SH-SY5Y (cell line): Measurements from ENCODE around the gene KCNJ13.

Experiments used
- GATA2 ChIP-seq: IDR thresholded peaks from 2 replicates; pipeline ENCODE4 v1.6.1; 2011; ENCODE audit warnings: mild to moderate bottlenecking, low read depth, low read length
- GATA3 ChIP-seq: IDR thresholded peaks from 2 replicates; pipeline ENCODE4 v1.6.1; 2011; ENCODE audit warnings: low read depth, mild to moderate bottlenecking, low read length, moderate library complexity

KCNJ13 gene

DNA sequence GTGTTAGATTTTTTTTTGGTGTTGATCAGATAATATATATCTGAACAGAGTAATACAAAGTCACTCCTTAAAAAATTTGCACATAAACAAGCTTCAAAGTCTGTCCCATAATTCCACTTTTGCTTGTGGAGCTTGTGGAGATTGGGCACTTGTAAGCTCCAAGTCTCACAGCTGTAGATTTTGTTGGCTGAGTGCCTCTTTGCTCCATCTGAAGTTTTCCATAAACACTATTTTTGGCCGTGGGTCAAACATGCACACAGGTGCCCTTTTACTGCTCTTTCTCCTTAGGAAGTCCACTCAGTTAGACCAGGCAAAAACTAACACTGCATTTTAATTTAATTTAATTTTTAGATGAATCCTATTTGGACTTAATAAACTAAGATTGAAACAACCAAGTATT lies 3.6 kb upstream of the KCNJ13 start:
- no peak for TF ChIP-seq GATA3
- TF ChIP-seq GATA2 = no peak

DNA sequence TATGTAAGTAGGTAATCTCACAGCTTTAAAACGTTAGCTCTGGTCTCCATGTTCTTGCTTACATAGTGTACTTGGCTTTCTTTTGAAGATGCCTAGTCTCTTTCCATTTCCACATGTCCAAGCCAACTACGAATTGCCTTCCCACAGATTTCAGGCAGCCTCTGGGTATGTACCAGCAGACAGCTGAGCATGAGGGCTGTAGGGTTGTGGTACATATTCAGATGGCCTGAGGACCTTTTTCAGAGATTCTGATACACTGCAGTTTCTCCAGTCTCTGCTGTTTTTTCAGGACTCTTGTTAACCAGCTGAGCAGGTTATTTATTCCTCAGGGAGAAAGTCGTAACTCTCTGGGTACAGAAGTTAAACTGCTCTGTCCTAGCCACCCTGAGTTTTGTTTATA lies 3.1 kb upstream of the KCNJ13 start:
- no peak for TF ChIP-seq GATA2
- TF ChIP-seq GATA3 = no peak

DNA sequence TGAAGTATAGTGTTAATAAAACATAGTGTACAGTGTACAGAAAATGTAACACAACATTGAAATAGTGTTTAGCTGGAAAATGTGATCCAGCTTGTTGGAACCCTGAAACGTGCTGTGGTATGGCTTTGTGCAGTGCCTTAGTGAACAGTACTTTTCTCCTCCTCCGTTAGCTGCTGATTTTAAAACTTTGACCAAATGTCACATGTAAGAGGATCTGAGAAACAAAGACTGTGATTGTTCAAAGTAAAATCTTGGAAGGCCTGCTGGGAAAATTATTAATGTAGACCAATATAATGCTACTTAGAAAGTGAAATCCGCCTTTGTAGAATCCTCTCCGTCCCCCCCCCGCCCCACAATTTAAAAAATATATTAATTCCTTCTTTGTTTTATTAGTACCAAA lies 911 bp upstream of the KCNJ13 start:
- TF ChIP-seq GATA3 (no peak), GATA2 (no peak)

DNA sequence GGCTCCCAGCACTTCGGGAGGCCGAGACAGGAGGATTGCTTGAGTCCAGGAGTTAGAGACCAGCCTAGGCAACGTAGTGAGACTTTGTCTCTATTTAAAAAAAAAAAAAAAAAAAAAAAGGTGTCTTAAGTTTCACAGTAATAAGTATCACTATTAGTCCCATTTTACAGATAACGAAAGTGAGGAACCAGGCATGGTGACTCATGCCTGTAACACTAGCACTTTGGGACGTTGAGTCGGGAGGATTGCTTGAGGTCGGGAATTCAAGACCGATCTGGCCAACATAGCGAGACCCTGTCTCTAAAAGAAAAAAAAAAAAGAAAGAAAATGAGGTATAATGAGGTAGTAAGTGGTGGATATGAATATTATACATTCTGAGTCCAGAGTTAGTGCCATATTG lies 2.5 kb downstream of the KCNJ13 start:
- TF ChIP-seq GATA3 (no peak), GATA2 (no peak)

DNA sequence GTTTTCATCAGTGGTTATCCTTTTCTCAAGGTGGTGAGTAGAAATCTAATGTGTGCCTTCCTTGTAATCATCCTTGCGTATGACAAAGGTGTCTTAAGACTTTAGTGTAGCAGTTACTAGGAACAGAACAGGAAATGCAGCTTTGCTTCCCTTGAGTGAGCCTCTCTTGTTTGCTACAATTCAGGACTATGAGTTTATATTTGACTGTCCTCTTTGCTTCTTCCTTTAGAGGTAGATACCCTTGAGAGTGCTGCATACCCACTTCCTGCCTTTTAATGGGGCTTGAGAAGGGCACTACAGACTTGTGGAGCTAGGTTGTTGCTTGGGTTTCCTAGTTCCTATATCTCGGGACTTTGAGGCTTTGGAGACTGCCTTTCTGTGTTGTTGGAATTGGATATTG lies 3.8 kb downstream of the KCNJ13 start:
- no peak for TF ChIP-seq GATA3
- no peak for TF ChIP-seq GATA2

DNA sequence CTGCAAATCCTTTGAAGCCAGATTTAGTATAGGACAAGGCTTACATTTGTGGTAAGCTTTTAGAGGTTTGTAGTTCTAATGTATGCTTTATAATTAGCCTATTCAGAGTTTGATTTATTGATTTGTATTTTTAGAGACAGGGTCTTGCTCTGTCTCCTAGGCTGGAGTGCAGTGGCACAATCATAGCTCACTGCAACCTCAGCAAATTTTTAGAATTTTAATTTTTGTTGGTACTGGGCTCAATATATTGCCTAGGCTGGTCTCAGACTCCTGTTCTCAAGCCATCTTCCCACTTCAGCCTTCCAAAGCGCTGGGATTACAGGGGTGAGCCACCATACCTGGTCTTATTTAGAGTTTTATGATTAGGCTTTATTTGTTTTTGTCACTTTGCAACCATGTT lies 4.5 kb downstream of the KCNJ13 start:
- TF ChIP-seq GATA2 (no peak), GATA3 (no peak)

DNA sequence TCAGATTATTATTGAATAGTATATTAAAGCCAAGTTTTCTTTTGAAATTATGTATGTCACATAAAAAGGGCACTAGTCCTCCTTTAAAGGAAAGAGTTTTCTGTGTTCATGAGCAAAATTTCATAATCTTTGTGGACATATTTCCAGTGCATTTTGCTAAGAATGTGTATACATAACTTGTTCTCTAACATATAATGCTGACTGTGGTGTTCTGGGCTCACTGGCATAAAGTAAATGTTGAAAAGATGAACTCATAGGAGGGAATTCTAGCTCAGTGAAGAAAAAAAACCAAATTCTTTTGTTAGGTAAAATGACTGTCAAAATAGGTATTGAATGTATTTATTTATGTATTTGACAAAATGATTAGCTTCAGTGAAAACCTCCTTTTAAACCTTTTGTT lies 6.2 kb downstream of the KCNJ13 start:
- no peak for TF ChIP-seq GATA3
- TF ChIP-seq GATA2 = no peak

DNA sequence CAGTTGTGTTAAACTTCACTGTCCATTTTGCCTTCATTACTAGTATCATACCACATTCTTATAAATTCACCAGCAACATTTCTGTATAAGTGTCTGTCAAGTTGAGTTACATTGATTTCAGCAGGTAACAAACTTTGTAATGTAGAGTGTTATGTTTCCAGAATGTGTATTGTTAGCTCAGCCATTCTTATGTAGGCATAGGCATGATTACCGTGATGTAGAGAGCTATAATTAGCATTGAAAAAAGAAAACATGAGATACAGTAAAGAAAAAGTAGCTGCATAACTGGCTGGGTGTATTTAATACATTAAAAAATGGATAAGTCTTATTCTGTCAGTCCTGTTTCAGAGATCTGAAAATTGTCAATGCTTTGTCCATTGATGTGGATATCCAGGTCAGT lies 8.5 kb downstream of the KCNJ13 start:
- TF ChIP-seq GATA2 = no peak
- no peak for TF ChIP-seq GATA3

DNA sequence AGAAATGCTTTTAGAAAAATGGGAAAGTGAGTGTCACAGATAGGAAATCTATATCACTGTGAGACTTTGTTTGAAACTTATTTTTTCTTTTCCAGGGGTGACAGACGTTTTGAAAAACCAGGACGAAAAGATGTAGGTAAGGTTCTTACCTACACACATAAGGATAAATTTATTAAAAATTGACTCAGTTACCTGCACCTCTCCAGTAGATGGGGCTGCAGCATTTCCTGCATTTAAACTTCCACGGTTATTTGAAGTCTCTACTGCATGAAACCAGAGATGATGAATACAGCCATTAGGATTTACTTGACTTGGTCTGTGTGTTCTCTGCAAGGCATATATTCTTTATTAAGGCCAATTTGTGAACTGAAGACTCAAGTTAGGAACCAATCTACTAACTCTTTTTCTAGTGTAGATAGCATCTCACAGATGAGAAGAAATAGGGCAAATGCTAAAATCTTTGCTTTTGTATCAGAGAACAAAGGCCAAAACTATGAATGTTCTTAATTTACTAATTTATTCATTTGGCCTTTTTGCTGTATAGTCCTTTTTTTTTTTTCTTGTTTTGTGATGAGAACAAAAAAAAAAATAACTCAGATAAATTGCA lies 15.0 kb downstream of the KCNJ13 start:
- no peak for TF ChIP-seq GATA2
- no peak for TF ChIP-seq GATA3

DNA sequence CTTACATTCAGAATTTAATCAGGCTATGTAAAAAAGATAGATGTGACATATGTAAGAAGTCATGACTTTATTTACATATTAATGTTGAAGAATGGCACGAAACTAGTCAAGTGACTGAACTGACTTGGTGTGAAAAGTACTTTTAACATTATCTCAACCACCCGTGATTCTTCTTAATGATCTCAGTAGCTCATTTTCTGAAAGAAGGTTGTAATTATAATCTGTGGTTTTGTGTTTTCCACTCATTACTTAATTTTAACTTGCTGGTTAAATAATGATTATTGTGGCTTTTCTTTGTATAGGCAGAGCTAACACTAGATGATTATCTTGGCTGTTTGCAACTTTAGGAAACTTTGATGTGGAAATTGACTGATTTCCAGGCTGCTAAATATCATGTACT lies 18.5 kb downstream of the KCNJ13 start:
- TF ChIP-seq GATA3 (no peak), GATA2 (no peak)

DNA sequence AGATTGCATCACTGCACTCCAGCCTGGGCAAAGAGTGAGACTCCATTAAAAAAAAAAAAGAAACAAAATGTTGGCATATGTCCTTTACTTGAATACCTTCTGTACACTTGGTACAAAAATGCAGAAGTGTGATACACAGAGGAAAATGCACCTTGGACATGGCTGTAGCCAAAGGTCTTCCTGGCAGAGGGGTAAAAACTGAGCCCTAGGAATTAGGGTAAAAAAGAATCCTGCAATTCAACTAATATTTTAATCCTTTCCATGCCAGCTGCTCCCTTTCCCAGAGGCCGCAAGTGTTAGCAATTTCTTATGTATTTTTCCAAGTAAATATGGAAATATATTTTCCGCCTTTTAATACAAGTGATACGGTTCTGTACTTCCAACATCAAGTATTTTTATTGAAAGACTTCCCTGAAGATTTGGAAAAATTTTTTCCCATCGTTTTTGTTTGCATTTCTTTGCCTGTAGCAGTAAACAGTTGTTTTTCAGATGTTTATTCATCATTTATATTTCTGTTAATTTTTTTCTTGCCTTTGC lies 26.2 kb downstream of the KCNJ13 start:
- no peak for TF ChIP-seq GATA2
- TF ChIP-seq GATA3 = no peak

DNA sequence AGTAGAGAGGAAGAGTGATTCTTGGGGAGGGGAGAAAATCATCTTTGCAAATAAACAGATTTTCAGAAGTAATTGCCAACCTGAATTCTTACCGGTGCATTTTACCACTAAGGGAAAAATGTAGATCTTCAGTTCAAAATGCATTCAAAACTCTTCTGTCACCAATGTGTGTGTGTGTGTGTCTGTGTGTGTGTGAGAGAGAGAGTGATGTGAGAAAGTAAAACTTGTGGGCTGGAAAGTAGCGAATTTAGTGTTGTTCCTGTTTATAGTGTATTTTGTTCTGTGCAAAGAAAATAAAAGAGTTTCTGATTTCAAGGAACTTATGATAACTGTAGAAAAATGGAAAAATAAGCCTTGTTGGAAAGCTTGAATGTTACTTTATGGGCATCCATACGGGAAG lies 27.0 kb downstream of the KCNJ13 start:
- TF ChIP-seq GATA2 (no peak), GATA3 (no peak)

DNA sequence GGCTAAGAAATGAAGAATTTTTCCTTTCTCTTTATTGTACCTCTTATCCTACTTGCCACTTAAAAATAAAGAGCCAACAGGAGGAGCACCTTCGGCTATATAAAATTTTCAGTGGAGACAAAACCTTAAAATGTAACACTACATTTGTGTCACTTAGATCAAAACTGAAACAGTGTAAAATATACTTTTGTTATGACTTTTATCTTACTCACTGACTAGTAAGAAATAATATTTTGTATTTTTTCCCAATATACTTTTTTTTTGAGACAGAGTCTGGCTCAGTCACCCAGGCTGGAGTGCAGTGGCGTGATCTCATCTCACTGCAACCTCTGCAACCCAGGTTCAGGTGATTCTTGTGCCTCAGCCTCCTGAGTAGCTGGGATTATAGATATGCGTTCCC lies 28.3 kb downstream of the KCNJ13 start:
- no peak for TF ChIP-seq GATA2
- no peak for TF ChIP-seq GATA3

DNA sequence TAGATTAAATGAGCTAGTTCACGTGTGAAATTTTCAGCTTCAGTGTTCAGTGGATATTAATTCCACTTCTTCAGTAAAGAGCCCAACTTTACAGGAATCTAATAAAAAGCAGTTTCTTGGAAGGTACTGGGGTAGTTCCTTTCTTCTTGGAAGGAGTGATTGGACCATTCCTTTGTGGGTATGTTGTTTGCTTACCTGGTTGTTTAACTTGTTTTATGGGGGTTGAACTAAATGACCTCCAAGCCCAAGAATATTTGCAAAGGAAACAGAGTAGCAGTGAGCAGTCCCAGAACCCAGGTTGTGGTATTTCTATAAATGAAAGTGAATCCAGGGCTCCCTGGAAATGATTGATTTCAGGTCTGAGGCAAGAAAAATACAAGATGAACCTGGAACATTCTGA lies 31.4 kb downstream of the KCNJ13 start:
- TF ChIP-seq GATA2 (no peak), GATA3 (no peak)

DNA sequence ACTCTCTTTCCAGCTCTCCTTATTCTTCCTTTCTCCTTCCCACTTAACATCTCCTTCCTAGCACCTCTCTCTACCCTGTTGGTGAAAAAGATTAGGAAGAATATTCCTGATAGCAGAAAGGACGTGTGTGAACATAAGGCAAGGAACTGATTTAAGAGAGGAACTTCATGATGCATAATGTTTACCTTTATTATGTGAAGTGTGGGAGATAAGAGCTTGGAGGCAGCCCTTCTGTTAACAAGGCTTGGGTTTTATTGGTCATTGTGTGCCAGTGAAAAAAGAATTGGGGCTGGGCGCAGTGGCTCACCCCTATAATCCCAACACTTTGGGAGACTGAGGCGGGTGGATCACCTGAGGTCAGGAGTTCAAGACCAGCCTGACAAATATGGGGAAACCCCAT lies 34.4 kb downstream of the KCNJ13 start:
- no peak for TF ChIP-seq GATA3
- TF ChIP-seq GATA2 = no peak

DNA sequence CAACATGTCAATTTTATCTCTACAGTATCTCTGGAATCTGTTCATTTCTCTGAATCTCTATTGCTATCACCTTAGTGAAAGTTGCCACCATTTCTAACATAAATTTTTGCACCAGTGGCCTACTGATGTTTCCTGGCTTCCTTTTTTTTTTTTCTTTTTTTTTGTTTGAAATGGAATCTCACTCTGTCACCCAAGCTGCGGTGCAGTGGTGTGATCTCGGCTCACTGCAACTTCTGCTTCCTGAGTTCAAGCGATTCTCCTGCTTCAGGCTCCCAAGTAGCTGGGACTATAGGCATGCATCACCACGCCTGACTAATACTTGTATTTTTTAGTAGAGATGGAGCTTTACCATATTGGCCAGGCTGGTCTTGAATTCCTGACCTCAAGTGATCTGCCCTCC lies 35.1 kb downstream of the KCNJ13 start:
- no peak for TF ChIP-seq GATA3
- TF ChIP-seq GATA2 = no peak
